Smooth muscle cell (in vitro differentiated cells): ENCODE results near the gene CDH12. TPM values are rescaled to one million over a fixed set of nuclear protein-coding genes. Genes with fewer than 3 reads are reported as not detected.

Source experiments
- DNase-seq: peaks from one replicate; lab custom pipeline; 2025; ENCODE audit not compliant: unreplicated experiment; lab: John Stamatoyannopoulos, UW
- H2AFZ ChIP-seq: fragments of 200-600 bp; sonication (generic); 2 replicates; pipeline ENCODE4 v1.6.0; 2016; ENCODE audit warnings: antibody characterized with exemption, low read depth, mild to moderate bottlenecking
- H3F3A ChIP-seq: fragments of 200-600 bp; sonication (generic); 2 replicates; pipeline ENCODE4 v1.6.0; 2017; ENCODE audit warnings: antibody characterized with exemption, low read depth
- H3K27ac ChIP-seq: fragments of 200-600 bp; sonication (generic); 2 replicates; pipeline ENCODE4 v1.5.1; 2016; ENCODE audit warnings: low read depth, mild to moderate bottlenecking
- H3K27me3 ChIP-seq: fragments of 200-600 bp; sonication (generic); 2 replicates; pipeline ENCODE4 v1.6.1; 2016; ENCODE audit warnings: low read depth, mild to moderate bottlenecking
- H3K36me3 ChIP-seq: fragments of 200-600 bp; sonication (generic); 2 replicates; pipeline ENCODE4 v1.5.1; 2016; ENCODE audit warnings: low read depth
- H3K4me1 ChIP-seq: fragments of 200-600 bp; sonication (generic); 2 replicates; pipeline ENCODE4 v1.5.1; 2016; ENCODE audit warnings: low read depth
- H3K4me2 ChIP-seq: fragments of 200-600 bp; sonication (generic); 2 replicates; pipeline ENCODE4 v1.6.0; 2016; ENCODE audit warnings: mild to moderate bottlenecking
- H3K4me3 ChIP-seq: fragments of 200-600 bp; sonication (generic); 2 replicates; pipeline ENCODE4 v1.5.1; 2016; ENCODE audit warnings: mild to moderate bottlenecking
- H3K79me2 ChIP-seq: fragments of 200-600 bp; sonication (generic); 2 replicates; pipeline ENCODE4 v1.6.0; 2016; ENCODE audit warnings: low read depth, mild to moderate bottlenecking
- H3K9ac ChIP-seq: fragments of 200-600 bp; sonication (generic); 2 replicates; pipeline ENCODE4 v1.6.0; 2016; ENCODE audit warnings: low read depth
- H3K9me3 ChIP-seq: fragments of 200-600 bp; sonication (generic); replicated peaks from 2 replicates; pipeline ENCODE4 v1.5.1; 2016; ENCODE audit warnings: low read depth
- H4K20me1 ChIP-seq: fragments of 200-600 bp; sonication (generic); 2 replicates; pipeline ENCODE4 v1.6.0; 2016; ENCODE audit warnings: low read depth
- CTCF ChIP-seq: fragments of 200-600 bp; sonication (generic); IDR thresholded peaks from 2 replicates; pipeline ENCODE4 v1.5.1; 2017; ENCODE audit warnings: borderline replicate concordance, mild to moderate bottlenecking, antibody characterized with exemption; ENCODE audit not compliant: insufficient read depth, poor library complexity, severe bottlenecking
- WGBS: methylation state at CpG from one replicate; pipeline ENCODE4 v1.1.7; 2016; ENCODE audit warnings: low lambda C conversion rate; 5-methylcytosine and 5-hydroxymethylcytosine counted together
- polyA plus RNA-seq: library from polyadenylated mRNA; unstranded; fragments of >200 nt; fragmentation: Nextera tagmentation; extraction: Ambion mirVana; gene quantifications from 2 replicates; pipeline ENCODE4 v1.2.1, GENCODE V29; 2016
- total RNA-seq: library from RNA; depleted of rRNA; stranded (reverse); fragments of >200 nt; gene quantifications from 2 replicates; pipeline ENCODE4 v1.2.3, GENCODE V29; 2014

Gene CDH12
- total and polyA plus RNA-seq, 2 experiments from 2014 or later = not detected

DNA sequence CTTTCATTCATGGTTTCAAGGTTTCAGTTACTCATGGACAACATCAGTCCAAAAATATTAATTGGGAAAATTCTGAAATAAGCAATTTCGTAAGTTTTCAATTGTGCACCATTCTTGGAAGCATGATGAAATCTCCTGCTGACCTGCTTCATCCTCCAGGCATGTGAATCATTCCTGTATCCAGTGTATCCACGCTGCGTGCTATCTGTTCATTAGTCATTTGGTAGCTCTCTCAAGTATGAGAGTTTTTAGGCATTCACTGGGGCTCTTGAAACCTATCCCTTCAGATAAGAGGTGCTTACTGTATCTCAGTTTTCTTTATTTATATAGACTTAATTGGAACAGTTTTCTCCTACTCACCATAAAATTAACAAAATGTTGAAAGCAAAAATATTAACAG lies 293.0 kb downstream of the CDH12 start:
- TF ChIP-seq CTCF = no peak
- no peak overlapping the region for H3K4me2 ChIP-seq
- no peak overlapping the region for H3K4me3 ChIP-seq
- no peak for DNase-seq
- H3F3A ChIP-seq = no peaks in the 10 kb centered on the region
- no peaks in the 10 kb centered on the region for H3K4me1 ChIP-seq
- no peaks in the 10 kb centered on the region for H3K36me3 ChIP-seq
- no peak overlapping the region for H2AFZ ChIP-seq
- 34% methylated on average over 3 of the region's 3 CpGs for WGBS
- no peaks in the 10 kb centered on the region for H3K79me2 ChIP-seq
- no peaks in the 10 kb centered on the region for H3K27me3 ChIP-seq
- no peaks in the 10 kb centered on the region for H4K20me1 ChIP-seq
- H3K9me3 ChIP-seq = no peaks in the 10 kb centered on the region
- H3K27ac ChIP-seq = no peak overlapping the region
- H3K9ac ChIP-seq = no peak overlapping the region

GRCh38 chr5:22557251-22557650 lies 295.9 kb downstream of the CDH12 start:
- H3K4me3 ChIP-seq = no peak overlapping the region
- H3K27me3 ChIP-seq = no peaks in the 10 kb centered on the region
- H2AFZ ChIP-seq = no peak overlapping the region
- H3K9me3 ChIP-seq = no peaks in the 10 kb centered on the region
- no peak overlapping the region for H3K4me2 ChIP-seq
- H3K36me3 ChIP-seq = no peaks in the 10 kb centered on the region
- H3K27ac ChIP-seq = no peak overlapping the region
- no peaks in the 10 kb centered on the region for H3K79me2 ChIP-seq
- H3K9ac ChIP-seq = no peak overlapping the region
- no peaks in the 10 kb centered on the region for H3K4me1 ChIP-seq
- DNase-seq = no peak
- WGBS = 92% methylated on average over 6 of the region's 6 CpGs
- TF ChIP-seq CTCF = no peak
- no peaks in the 10 kb centered on the region for H3F3A ChIP-seq
- H4K20me1 ChIP-seq = no peaks in the 10 kb centered on the region

GRCh38 chr5:22554475-22554874 lies 298.7 kb downstream of the CDH12 start:
- H3K27ac ChIP-seq = no peak overlapping the region
- H3K36me3 ChIP-seq = no peaks in the 10 kb centered on the region
- no peaks in the 10 kb centered on the region for H3F3A ChIP-seq
- H3K9me3 ChIP-seq = no peaks in the 10 kb centered on the region
- H4K20me1 ChIP-seq = no peaks in the 10 kb centered on the region
- H2AFZ ChIP-seq = no peak overlapping the region
- no peaks in the 10 kb centered on the region for H3K4me1 ChIP-seq
- no peaks in the 10 kb centered on the region for H3K79me2 ChIP-seq
- no peak overlapping the region for H3K4me3 ChIP-seq
- H3K27me3 ChIP-seq = no peaks in the 10 kb centered on the region
- no peak for TF ChIP-seq CTCF
- DNase-seq = no peak
- no peak overlapping the region for H3K9ac ChIP-seq
- no peak overlapping the region for H3K4me2 ChIP-seq

- no peaks in the 10 kb centered on the region for H3K27me3 ChIP-seq
- 86% methylated on average over 4 of the region's 4 CpGs for WGBS
These were observed 303.1 kb downstream of the CDH12 start for GRCh38 chr5:22549876-22550671.

More at GRCh38 chr5:22549876-22550671, 303.1 kb downstream of the CDH12 start:
- no peaks in the 10 kb centered on the region for H3K4me1 ChIP-seq
- H4K20me1 ChIP-seq = no peaks in the 10 kb centered on the region
- H3F3A ChIP-seq = no peaks in the 10 kb centered on the region
- DNase-seq = no peak
- H3K9me3 ChIP-seq = no peaks in the 10 kb centered on the region
- no peaks in the 10 kb centered on the region for H3K79me2 ChIP-seq
- H3K27ac ChIP-seq = no peak overlapping the region
- no peak overlapping the region for H3K9ac ChIP-seq
- no peak overlapping the region for H2AFZ ChIP-seq
- TF ChIP-seq CTCF = no peak
- H3K36me3 ChIP-seq = no peaks in the 10 kb centered on the region
- no peak overlapping the region for H3K4me3 ChIP-seq
- H3K4me2 ChIP-seq = no peak overlapping the region
